CD4-positive, alpha-beta T cell (primary cell): ENCODE data around the gene KCNJ10. TPM values are rescaled to one million over a fixed set of nuclear protein-coding genes. Genes with fewer than 3 reads are reported as not detected.

ENCODE experiments used
- ATAC-seq: fragments of 200-7000 bp; cut with Tn5 transposase; one replicate; pipeline ENCODE4 v1.10.0; 2022; ENCODE audit warnings: mild to moderate bottlenecking; ENCODE audit not compliant: poor library complexity
- CTCF ChIA-PET: fragments of 350-600 bp; sonication (Branson Sonifier 250); formaldehyde crosslinking; loops from one replicate; lab custom pipeline; 2021; ENCODE audit warnings: antibody characterized with exemption, inconsistent platforms; lab: Charles Lee
- POLR2A ChIA-PET: fragments of 350-600 bp; sonication (Branson Sonifier 250); formaldehyde crosslinking; loops from one replicate; lab custom pipeline; 2021; ENCODE audit warnings: antibody characterized with exemption, inconsistent platforms; lab: Charles Lee
- DNase-seq, 14 experiments: peaks; one replicate each; pipeline ENCODE4 v3.0.0-alpha.2; 2013 to 2020; ENCODE audit warnings: mixed read lengths in 2 of 14
- H3K27ac ChIP-seq, 2 donors: one replicate each; pipeline versions ENCODE4 v1.5.1 to v1.7.0; 2013; ENCODE audit warnings: low read length in 2 of 2, low read depth in 1 of 2, mild to moderate bottlenecking in 1 of 2
- H3K27me3 ChIP-seq, 2 experiments: 1 replicate in 1 of 2; 2 replicates in 1 of 2; pipeline versions ENCODE4 v1.6.1 to v1.7.0; 2013; ENCODE audit warnings: low read length in 2 of 2, control low read depth in 1 of 2, mild to moderate bottlenecking in 1 of 2, moderate library complexity in 1 of 2; ENCODE audit not compliant: insufficient read depth in 2 of 2, control insufficient read depth in 1 of 2
- H3K36me3 ChIP-seq: one replicate; pipeline ENCODE4 v1.6.1; 2013; ENCODE audit warnings: low read length, control low read depth; ENCODE audit not compliant: insufficient read depth
- H3K4me1 ChIP-seq: one replicate; pipeline ENCODE4 v1.6.1; 2013; ENCODE audit warnings: low read length, control low read depth; ENCODE audit not compliant: insufficient read depth
- H3K4me3 ChIP-seq: one replicate; pipeline ENCODE4 v1.5.1; 2013; ENCODE audit warnings: mild to moderate bottlenecking, low read length, moderate library complexity
- H3K9me3 ChIP-seq, 2 experiments: 1 replicate in 1 of 2; 2 replicates in 1 of 2; pipeline versions ENCODE4 v1.6.1 to v1.7.0; 2013; ENCODE audit warnings: low read length in 2 of 2, mild to moderate bottlenecking in 2 of 2, control low read depth in 1 of 2, moderate library complexity in 1 of 2; ENCODE audit not compliant: control insufficient read depth in 1 of 2, insufficient read depth in 1 of 2
- H3K27ac Mint-ChIP-seq: one replicate; pipeline ENCODE4 v1.8.0; 2020; ENCODE audit warnings: mixed read lengths
- H3K27me3 Mint-ChIP-seq: one replicate; pipeline ENCODE4 v1.8.0; 2021; ENCODE audit warnings: mixed read lengths
- H3K36me3 Mint-ChIP-seq: one replicate; pipeline ENCODE4 v1.8.0; 2021; ENCODE audit warnings: low read depth, mixed read lengths
- H3K4me1 Mint-ChIP-seq: one replicate; pipeline ENCODE4 v1.8.0; 2021; ENCODE audit warnings: low read depth, mixed read lengths
- H3K4me3 Mint-ChIP-seq: one replicate; pipeline ENCODE4 v1.8.0; 2020; ENCODE audit warnings: mild to moderate bottlenecking, mixed read lengths
- H3K9me3 Mint-ChIP-seq: one replicate; pipeline ENCODE4 v1.8.0; 2020; ENCODE audit warnings: mixed read lengths
- CTCF ChIP-seq: fragments of 200-600 bp; IDR thresholded peaks from one replicate; pipeline ENCODE4 v1.8.0; 2022; ENCODE audit warnings: antibody characterized with exemption, mild to moderate bottlenecking
- intact Hi-C, 2 experiments: fragments of 100-400 bp; cut with DNase I in 1 of 2; cut with micrococcal nuclease in 1 of 2; formaldehyde crosslinking; loops; one replicate each; pipeline versions ENCODE4 v1.15.1 to v1.9.0; 2023 to 2025; cut with DNase I, micrococcal nuclease
- total RNA-seq, 174 experiments: library from RNA in 2 of 174; stranded (reverse) in 2 of 174; gene quantifications; one replicate each; pipeline ENCODE4 v1.2.3 and lab custom pipeline; 2021 to 2026

Gene KCNJ10
- total RNA-seq, 2 experiments from 2014 or later, result not detected

GRCh38 chr1:159996653-159997052 is 73.3 kb downstream of the KCNJ10 start:
- ATAC-seq, result no peak
- H3K27ac ChIP-seq, result no peak overlapping the region
- H3K36me3 ChIP-seq, result no peaks in the 10 kb centered on the region
- no peak for TF ChIP-seq CTCF
- peaks cover 5% of the 10 kb centered on the region for H3K27me3 Mint-ChIP-seq
- no peaks in the 10 kb centered on the region for H3K9me3 ChIP-seq
- DNase-seq, result no peak
- H3K36me3 Mint-ChIP-seq, result no peaks in the 10 kb centered on the region
- no peak overlapping the region for H3K27ac Mint-ChIP-seq
- no peaks in the 10 kb centered on the region for H3K27me3 ChIP-seq
- H3K4me3 Mint-ChIP-seq, result no peak overlapping the region
- no peaks in the 10 kb centered on the region for H3K4me1 ChIP-seq
- H3K9me3 Mint-ChIP-seq, result no peaks in the 10 kb centered on the region
- CTCF ChIA-PET, result interaction anchor here (0.9 kb wide), 1 partner anchor 11 kb away, joined by 3 read pairs; no protein-coding TSS in a partner anchor
- POLR2A ChIA-PET, result no interaction called here
- no peak overlapping the region for H3K4me3 ChIP-seq
- H3K4me1 Mint-ChIP-seq, result peaks cover under 1% of the 10 kb centered on the region
- intact Hi-C loops, result no loop called here

GRCh38 chr1:159994896-159995295 is 75.1 kb downstream of the KCNJ10 start:
- Histone ChIP-seq H3K27me3 (no peaks in the 10 kb centered on the region), H3K27ac (no peak overlapping the region), H3K4me3 (no peak overlapping the region), H3K36me3 (no peaks in the 10 kb centered on the region), H3K9me3 (no peaks in the 10 kb centered on the region), H3K4me1 (no peaks in the 10 kb centered on the region)
- H3K27ac Mint-ChIP-seq, result no peak overlapping the region
- H3K27me3 Mint-ChIP-seq, result peaks cover 8% of the 10 kb centered on the region
- no peak for TF ChIP-seq CTCF
- ChIA-PET POLR2A (no interaction called here), CTCF (interaction anchor here (2.1 kb wide), 1 partner anchor 12 kb away, joined by 9 read pairs; no protein-coding TSS in a partner anchor)
- intact Hi-C loops, result no loop called here
- no peaks in the 10 kb centered on the region for H3K9me3 Mint-ChIP-seq
- no peak overlapping the region for H3K4me3 Mint-ChIP-seq
- peaks cover 6% of the 10 kb centered on the region for H3K4me1 Mint-ChIP-seq
- ATAC-seq (no peak), DNase-seq (no peak)
- no peaks in the 10 kb centered on the region for H3K36me3 Mint-ChIP-seq

GRCh38 chr1:159993911-159994310 is 76.0 kb downstream of the KCNJ10 start:
- no peaks in the 10 kb centered on the region for H3K27me3 ChIP-seq
- H3K9me3 ChIP-seq, result no peaks in the 10 kb centered on the region
- Mint-ChIP-seq H3K4me3 (no peak overlapping the region), H3K9me3 (no peaks in the 10 kb centered on the region), H3K36me3 (no peaks in the 10 kb centered on the region), H3K27me3 (peaks cover 9% of the 10 kb centered on the region), H3K4me1 (peaks cover 6% of the 10 kb centered on the region), H3K27ac (no peak overlapping the region)
- no peak overlapping the region for H3K27ac ChIP-seq
- H3K36me3 ChIP-seq, result no peaks in the 10 kb centered on the region
- H3K4me3 ChIP-seq, result no peak overlapping the region
- ATAC-seq (no peak), DNase-seq (no peak)
- no peaks in the 10 kb centered on the region for H3K4me1 ChIP-seq
- ChIA-PET POLR2A (no interaction called here), CTCF (interaction anchor here (2.1 kb wide), 1 partner anchor 13 kb away, joined by 9 read pairs; no protein-coding TSS in a partner anchor)
- intact Hi-C loops, result no loop called here
- no peak for TF ChIP-seq CTCF
